Motor neuron (in vitro differentiated cells): ENCODE measurements around the gene RAB44. TPM values are rescaled to one million over a fixed set of nuclear protein-coding genes. Genes with fewer than 3 reads are reported as not detected.
A peak's percentile ranks its signal among the peaks of the same experiment; 100 is the strongest.

Source experiments
- ATAC-seq, 8 experiments: fragments of 200-7000 bp; cut with Tn5 transposase; replicated peaks in 6 of 8; 2 replicates each; pipeline ENCODE4 v1.8.0; 2021; ENCODE audit warnings: mild to moderate bottlenecking in 8 of 8, moderate library complexity in 8 of 8
- H3K27ac ChIP-seq, 2 donors: fragments of 250-450 bp; sonication (Bioruptor Pico); 2 replicates each; pipeline ENCODE4 v1.9.0; 2021; ENCODE audit warnings: antibody characterized with exemption in 2 of 2, mild to moderate bottlenecking in 2 of 2, moderate library complexity in 1 of 2
- H3K4me1 ChIP-seq, 2 donors: fragments of 250-450 bp; sonication (Bioruptor Pico); replicated peaks in 1 of 2; 2 replicates each; pipeline ENCODE4 v1.6.1; 2021; ENCODE audit warnings: antibody characterized with exemption in 2 of 2, mild to moderate bottlenecking in 2 of 2, moderate library complexity in 1 of 2
- H3K4me3 ChIP-seq, 5 donors: fragments of 250-450 bp; sonication (Bioruptor Pico); 2 replicates each; pipeline ENCODE4 v1.9.0; 2021; ENCODE audit warnings: antibody characterized with exemption in 5 of 5, mild to moderate bottlenecking in 5 of 5, moderate library complexity in 4 of 5
- WGBS, 10 experiments: fragments of 450-650 bp; shearing (Covaris generic); methylation state at CpG; one replicate each; pipeline ENCODE4 v1.0.0; 2022; 5-methylcytosine and 5-hydroxymethylcytosine counted together
- in situ Hi-C, 9 experiments: fragments of 400-800 bp; cut with MboI; loops; one replicate each; pipeline ENCODE4 v1.15.0; 2021; ENCODE audit warnings: low sequenced_read_pairs in 9 of 9, low pct_unique_long_range_greater_than_20kb in 2 of 9; ENCODE audit not compliant: unreplicated experiment in 9 of 9
- total RNA-seq, 8 experiments: library from RNA; unstranded; fragments of 300-600 nt; gene quantifications; 2 replicates each; pipeline versions ENCODE4 v1.2.3 to v1.2.4, GENCODE V29; 2022

The RAB44 gene
- total RNA-seq, 8 experiments from 2014 or later = 0.07 to 0.33 (median 0.09) TPM; not detected in 3

- Histone ChIP-seq H3K4me1 (no peaks in the 10 kb centered on the region), H3K27ac (no peak overlapping the region), H3K4me3 (no peak overlapping the region)
- ATAC-seq = no peak
- WGBS, 10 experiments = 63 to 100% (median 89%) methylated on average over 2 to 17 of the region's 20 CpGs
- in situ Hi-C loops = no loop called here
Observed at GRCh38 chr6:36685166-36685924, 12.3 kb upstream of the RAB44 start.

- H3K27ac ChIP-seq = no peak overlapping the region
Observed at GRCh38 chr6:36685926-36686667, 11.5 kb upstream of the RAB44 start.

GRCh38 chr6:36686668-36687513 is 10.7 kb upstream of the RAB44 start:
- ATAC-seq = peak in 3 of 8 experiments; percentile 0 to 11 (median 10)
- H3K4me1 ChIP-seq = no peaks in the 10 kb centered on the region
- no peak overlapping the region for H3K4me3 ChIP-seq
- in situ Hi-C loops = no loop called here
- H3K27ac ChIP-seq = no peak overlapping the region
- 56 to 100% (median 92%) methylated on average over 1 to 5 of the region's 10 CpGs; no CpG with 5 or more reads in 1 of the 10 experiments for WGBS, 10 experiments

More at GRCh38 chr6:36685926-36686667, 11.5 kb upstream of the RAB44 start:
- no peaks in the 10 kb centered on the region for H3K4me1 ChIP-seq
- peak in 3 of 8 experiments; percentile 0 to 14 (median 13) for ATAC-seq
- 36 to 94% (median 89%) methylated on average over 1 to 10 of the region's 11 CpGs; no CpG with 5 or more reads in 3 of the 10 experiments for WGBS, 10 experiments
- H3K4me3 ChIP-seq = no peak overlapping the region
- in situ Hi-C loops = no loop called here

- H3K4me1 ChIP-seq = no peaks in the 10 kb centered on the region
- in situ Hi-C loops = no loop called here
- ATAC-seq = peak in 3 of 8 experiments; percentile 3 to 9 (median 5)
- no peak overlapping the region for H3K27ac ChIP-seq
- no peak overlapping the region for H3K4me3 ChIP-seq
- 80 to 95% (median 90%) methylated on average over 1 to 4 of the region's 6 CpGs; no CpG with 5 or more reads in 4 of the 10 experiments for WGBS, 10 experiments
Observed at GRCh38 chr6:36688063-36688738, 9.4 kb upstream of the RAB44 start.

GRCh38 chr6:36688739-36689075 is 8.9 kb upstream of the RAB44 start:
- in situ Hi-C loops = no loop called here
- no peak overlapping the region for H3K27ac ChIP-seq
- no peaks in the 10 kb centered on the region for H3K4me1 ChIP-seq
- WGBS, 10 experiments = 0 to 96% (median 60%) methylated on average over 1 to 5 of the region's 5 CpGs; no CpG with 5 or more reads in 3 of the 10 experiments
- no peak overlapping the region for H3K4me3 ChIP-seq
- peak in 4 of 8 experiments; percentile 0 to 12 (median 4) for ATAC-seq

- H3K4me1 ChIP-seq = no peaks in the 10 kb centered on the region
- ATAC-seq = no peak
- WGBS, 10 experiments = 74 to 100% (median 86%) methylated on average over 1 to 4 of the region's 4 CpGs; no CpG with 5 or more reads in 2 of the 10 experiments
- H3K4me3 ChIP-seq = no peak overlapping the region
- no peak overlapping the region for H3K27ac ChIP-seq
- in situ Hi-C loops = no loop called here
Observed at GRCh38 chr6:36691011-36691410, 6.6 kb upstream of the RAB44 start.

- Histone ChIP-seq H3K4me3 (no peak overlapping the region), H3K4me1 (no peaks in the 10 kb centered on the region), H3K27ac (no peak overlapping the region)
- in situ Hi-C loops = no loop called here
- peak in 1 of 8 experiments; percentile 1 for ATAC-seq
- no CpG with 5 or more reads among the region's 2 CpGs for WGBS, 10 experiments
Observed at GRCh38 chr6:36691612-36692011, 6.0 kb upstream of the RAB44 start.

- in situ Hi-C loops = no loop called here
- Histone ChIP-seq H3K27ac (no peak overlapping the region), H3K4me1 (no peaks in the 10 kb centered on the region), H3K4me3 (no peak overlapping the region)
- ATAC-seq = peak in 1 of 8 experiments; percentile 1
- WGBS, 10 experiments = 48 to 100% (median 80%) methylated on average over 1 to 3 of the region's 3 CpGs; no CpG with 5 or more reads in 4 of the 10 experiments
Observed at GRCh38 chr6:36692220-36692619, 5.4 kb upstream of the RAB44 start.

- WGBS, 10 experiments = 39 to 93% (median 77%) methylated on average over 2 to 22 of the region's 27 CpGs
- no peak for ATAC-seq
- no peak overlapping the region for H3K27ac ChIP-seq
- H3K4me3 ChIP-seq = no peak overlapping the region
- in situ Hi-C loops = no loop called here
- H3K4me1 ChIP-seq = no peaks in the 10 kb centered on the region
Observed at GRCh38 chr6:36692861-36693702, 4.5 kb upstream of the RAB44 start.

- no peak for ATAC-seq
- in situ Hi-C loops = no loop called here
- 83 to 100% (median 93%) methylated on average over 2 to 5 of the region's 6 CpGs; no CpG with 5 or more reads in 4 of the 10 experiments for WGBS, 10 experiments
- Histone ChIP-seq H3K4me3 (no peak overlapping the region), H3K27ac (no peak overlapping the region), H3K4me1 (no peaks in the 10 kb centered on the region)
Observed at GRCh38 chr6:36694616-36695015, 3.0 kb upstream of the RAB44 start.

GRCh38 chr6:36695414-36695813 is 2.2 kb upstream of the RAB44 start:
- in situ Hi-C loops = no loop called here
- ATAC-seq = no peak
- 63 to 100% (median 83%) methylated on average over 2 of the region's 2 CpGs; no CpG with 5 or more reads in 1 of the 10 experiments for WGBS, 10 experiments
- Histone ChIP-seq H3K4me1 (no peaks in the 10 kb centered on the region), H3K4me3 (no peak overlapping the region), H3K27ac (no peak overlapping the region)

- ATAC-seq = no peak
- 57 to 100% (median 85%) methylated on average over 1 to 3 of the region's 6 CpGs; no CpG with 5 or more reads in 2 of the 10 experiments for WGBS, 10 experiments
- Histone ChIP-seq H3K4me1 (no peaks in the 10 kb centered on the region), H3K27ac (no peak overlapping the region), H3K4me3 (no peak overlapping the region)
- in situ Hi-C loops = no loop called here
Observed at GRCh38 chr6:36698196-36698595, 570 bp downstream of the RAB44 start.
